ENCODE measurements around the gene LHFPL3. TPM values are rescaled to one million over a fixed set of nuclear protein-coding genes. Genes with fewer than 3 reads are reported as not detected.

Gene LHFPL3
- total RNA-seq, 1 experiment from 2014 or later = 0.83 TPM

DNA sequence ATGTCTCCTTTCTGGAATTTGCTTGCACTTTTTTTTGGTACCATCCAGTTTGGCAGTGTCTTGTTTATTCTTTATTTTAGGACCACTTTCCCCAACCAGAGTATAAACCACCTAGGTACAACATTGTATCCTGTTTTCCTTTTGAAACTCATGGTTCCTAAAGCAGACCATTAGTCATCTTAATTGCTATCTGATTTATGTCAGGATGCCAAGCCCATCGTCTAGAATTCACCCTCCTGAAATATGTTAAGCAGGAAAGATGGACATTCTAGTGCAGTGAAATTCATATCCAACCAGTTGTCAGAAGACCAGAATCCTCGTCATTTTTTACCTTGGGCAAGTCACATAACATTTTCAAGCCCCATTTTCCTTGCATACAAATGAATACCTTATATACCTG is 462.0 kb downstream of the LHFPL3 start:
- H3K4me3 Mint-ChIP-seq = no peak overlapping the region
- H3K27ac Mint-ChIP-seq = no peak overlapping the region
- POLR2A ChIA-PET = no interaction called here
- H3K9me3 Mint-ChIP-seq = peaks cover 5% of the 10 kb centered on the region; the same call in 1 of the 2 replicates
- no peaks in the 10 kb centered on the region for H3K36me3 Mint-ChIP-seq
- no peaks in the 10 kb centered on the region for H3K4me1 Mint-ChIP-seq
- TF ChIP-seq GABPB1 (CRISPR knock-in tag; IDR thresholded peaks at IDR 0.05) (no peak), ATF1 (CRISPR knock-in tag; IDR thresholded peaks at IDR 0.05) (no peak), RORB (CRISPR knock-in tag; IDR thresholded peaks at IDR 0.05) (no peak), FOXP1 (CRISPR knock-in tag; IDR thresholded peaks at IDR 0.05; ENCODE audit: borderline replicate concordance) (no peak), NFYB (CRISPR knock-in tag; conservative IDR thresholded peaks at IDR 0.05; ENCODE audit: low read depth) (no peak), TCF7 (CRISPR knock-in tag; IDR thresholded peaks at IDR 0.05; ENCODE audit: low read depth) (no peak)
- CTCF ChIA-PET = no interaction called here
- DNase-seq (ENCODE audit: low spot score) = no peak
- no peaks in the 10 kb centered on the region; the same call in 1 of the 2 replicates for H3K27me3 Mint-ChIP-seq (ENCODE audit: low read depth)
- no peak for ATAC-seq

- CTCF ChIA-PET = interaction anchor here (1.5 kb wide), 1 partner anchor 57 kb away, joined by 3 read pairs; no protein-coding TSS in a partner anchor
- TF ChIP-seq NR3C1 (CRISPR knock-in tag; conservative IDR thresholded peaks at IDR 0.05; ENCODE audit: low read depth) = no peak
- no peak for TF ChIP-seq IRF1 (CRISPR knock-in tag; IDR thresholded peaks at IDR 0.05)
- no peak for TF ChIP-seq SMAD3 (CRISPR knock-in tag; IDR thresholded peaks at IDR 0.05; ENCODE audit: borderline replicate concordance)
- TF ChIP-seq, protein P1, sequence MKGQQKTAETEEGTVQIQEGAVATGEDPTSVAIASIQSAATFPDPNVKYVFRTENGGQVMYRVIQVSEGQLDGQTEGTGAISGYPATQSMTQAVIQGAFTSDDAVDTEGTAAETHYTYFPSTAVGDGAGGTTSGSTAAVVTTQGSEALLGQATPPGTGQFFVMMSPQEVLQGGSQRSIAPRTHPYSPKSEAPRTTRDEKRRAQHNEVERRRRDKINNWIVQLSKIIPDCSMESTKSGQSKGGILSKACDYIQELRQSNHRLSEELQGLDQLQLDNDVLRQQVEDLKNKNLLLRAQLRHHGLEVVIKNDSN (CRISPR knock-in tag; IDR thresholded peaks at IDR 0.05) = no peak
- no peak for TF ChIP-seq IRF2 (CRISPR knock-in tag; IDR thresholded peaks at IDR 0.05; ENCODE audit: borderline replicate concordance, low read depth)
- TF ChIP-seq FOXP1 (CRISPR knock-in tag; IDR thresholded peaks at IDR 0.05; ENCODE audit: borderline replicate concordance) = no peak
- TF ChIP-seq, protein P2, sequence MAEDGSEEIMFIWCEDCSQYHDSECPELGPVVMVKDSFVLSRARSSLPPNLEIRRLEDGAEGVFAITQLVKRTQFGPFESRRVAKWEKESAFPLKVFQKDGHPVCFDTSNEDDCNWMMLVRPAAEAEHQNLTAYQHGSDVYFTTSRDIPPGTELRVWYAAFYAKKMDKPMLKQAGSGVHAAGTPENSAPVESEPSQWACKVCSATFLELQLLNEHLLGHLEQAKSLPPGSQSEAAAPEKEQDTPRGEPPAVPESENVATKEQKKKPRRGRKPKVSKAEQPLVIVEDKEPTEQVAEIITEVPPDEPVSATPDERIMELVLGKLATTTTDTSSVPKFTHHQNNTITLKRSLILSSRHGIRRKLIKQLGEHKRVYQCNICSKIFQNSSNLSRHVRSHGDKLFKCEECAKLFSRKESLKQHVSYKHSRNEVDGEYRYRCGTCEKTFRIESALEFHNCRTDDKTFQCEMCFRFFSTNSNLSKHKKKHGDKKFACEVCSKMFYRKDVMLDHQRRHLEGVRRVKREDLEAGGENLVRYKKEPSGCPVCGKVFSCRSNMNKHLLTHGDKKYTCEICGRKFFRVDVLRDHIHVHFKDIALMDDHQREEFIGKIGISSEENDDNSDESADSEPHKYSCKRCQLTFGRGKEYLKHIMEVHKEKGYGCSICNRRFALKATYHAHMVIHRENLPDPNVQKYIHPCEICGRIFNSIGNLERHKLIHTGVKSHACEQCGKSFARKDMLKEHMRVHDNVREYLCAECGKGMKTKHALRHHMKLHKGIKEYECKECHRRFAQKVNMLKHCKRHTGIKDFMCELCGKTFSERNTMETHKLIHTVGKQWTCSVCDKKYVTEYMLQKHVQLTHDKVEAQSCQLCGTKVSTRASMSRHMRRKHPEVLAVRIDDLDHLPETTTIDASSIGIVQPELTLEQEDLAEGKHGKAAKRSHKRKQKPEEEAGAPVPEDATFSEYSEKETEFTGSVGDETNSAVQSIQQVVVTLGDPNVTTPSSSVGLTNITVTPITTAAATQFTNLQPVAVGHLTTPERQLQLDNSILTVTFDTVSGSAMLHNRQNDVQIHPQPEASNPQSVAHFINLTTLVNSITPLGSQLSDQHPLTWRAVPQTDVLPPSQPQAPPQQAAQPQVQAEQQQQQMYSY (CRISPR knock-in tag; IDR thresholded peaks at IDR 0.05) = no peak
- TF ChIP-seq NFYB (CRISPR knock-in tag; conservative IDR thresholded peaks at IDR 0.05; ENCODE audit: low read depth) = no peak
- no peak for TF ChIP-seq ZNF138 (CRISPR knock-in tag; conservative IDR thresholded peaks at IDR 0.05)
- TF ChIP-seq RELA (CRISPR knock-in tag; IDR thresholded peaks at IDR 0.05; ENCODE audit: borderline replicate concordance) = no peak
- TF ChIP-seq MXD4 (CRISPR knock-in tag; IDR thresholded peaks at IDR 0.05; ENCODE audit: borderline replicate concordance) = no peak
- no peak for TF ChIP-seq HMGXB4 (CRISPR knock-in tag; IDR thresholded peaks at IDR 0.05)
- TF ChIP-seq ZNF396 (CRISPR knock-in tag; IDR thresholded peaks at IDR 0.05; ENCODE audit: borderline replicate concordance) = no peak
- TF ChIP-seq, protein P3, sequence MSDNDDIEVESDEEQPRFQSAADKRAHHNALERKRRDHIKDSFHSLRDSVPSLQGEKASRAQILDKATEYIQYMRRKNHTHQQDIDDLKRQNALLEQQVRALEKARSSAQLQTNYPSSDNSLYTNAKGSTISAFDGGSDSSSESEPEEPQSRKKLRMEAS (CRISPR knock-in tag; IDR thresholded peaks at IDR 0.05) = no peak
- TF ChIP-seq MYBL2 (CRISPR knock-in tag; IDR thresholded peaks at IDR 0.05) = no peak
- TF ChIP-seq ARID4B (CRISPR knock-in tag; IDR thresholded peaks at IDR 0.05; ENCODE audit: borderline replicate concordance) = no peak
- TF ChIP-seq, protein P4, sequence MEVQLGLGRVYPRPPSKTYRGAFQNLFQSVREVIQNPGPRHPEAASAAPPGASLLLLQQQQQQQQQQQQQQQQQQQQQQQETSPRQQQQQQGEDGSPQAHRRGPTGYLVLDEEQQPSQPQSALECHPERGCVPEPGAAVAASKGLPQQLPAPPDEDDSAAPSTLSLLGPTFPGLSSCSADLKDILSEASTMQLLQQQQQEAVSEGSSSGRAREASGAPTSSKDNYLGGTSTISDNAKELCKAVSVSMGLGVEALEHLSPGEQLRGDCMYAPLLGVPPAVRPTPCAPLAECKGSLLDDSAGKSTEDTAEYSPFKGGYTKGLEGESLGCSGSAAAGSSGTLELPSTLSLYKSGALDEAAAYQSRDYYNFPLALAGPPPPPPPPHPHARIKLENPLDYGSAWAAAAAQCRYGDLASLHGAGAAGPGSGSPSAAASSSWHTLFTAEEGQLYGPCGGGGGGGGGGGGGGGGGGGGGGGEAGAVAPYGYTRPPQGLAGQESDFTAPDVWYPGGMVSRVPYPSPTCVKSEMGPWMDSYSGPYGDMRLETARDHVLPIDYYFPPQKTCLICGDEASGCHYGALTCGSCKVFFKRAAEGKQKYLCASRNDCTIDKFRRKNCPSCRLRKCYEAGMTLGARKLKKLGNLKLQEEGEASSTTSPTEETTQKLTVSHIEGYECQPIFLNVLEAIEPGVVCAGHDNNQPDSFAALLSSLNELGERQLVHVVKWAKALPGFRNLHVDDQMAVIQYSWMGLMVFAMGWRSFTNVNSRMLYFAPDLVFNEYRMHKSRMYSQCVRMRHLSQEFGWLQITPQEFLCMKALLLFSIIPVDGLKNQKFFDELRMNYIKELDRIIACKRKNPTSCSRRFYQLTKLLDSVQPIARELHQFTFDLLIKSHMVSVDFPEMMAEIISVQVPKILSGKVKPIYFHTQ (CRISPR knock-in tag; IDR thresholded peaks at IDR 0.05) = no peak
Measured at GRCh38 chr7:104791080-104791479, 462.7 kb downstream of the LHFPL3 start.

More at GRCh38 chr7:104791080-104791479, 462.7 kb downstream of the LHFPL3 start:
- Mint-ChIP-seq H3K27ac (no peak overlapping the region), H3K36me3 (no peaks in the 10 kb centered on the region), H3K4me1 (peaks cover 2% of the 10 kb centered on the region), H3K4me3 (no peak overlapping the region), H3K27me3 (ENCODE audit: low read depth) (no peaks in the 10 kb centered on the region; the same call in 1 of the 2 replicates), H3K9me3 (no peaks in the 10 kb centered on the region)
- ATAC-seq (no peak), DNase-seq (ENCODE audit: low spot score) (no peak)
- POLR2A ChIA-PET = no interaction called here

All from WTC11 (cell line).